ENCODE data around the gene SETD3.

SETD3 gene

GRCh38 chr14:99461411-99462085, 19.1 kb downstream of the SETD3 start:
- H3K4me3 ChIP-seq (ENCODE audit: low read depth, low read length), result no peak overlapping the region

GRCh38 chr14:99460793-99461192, 19.9 kb downstream of the SETD3 start:
- H3K4me3 ChIP-seq (ENCODE audit: low read depth, low read length), result no peak overlapping the region

- H3K4me3 ChIP-seq (ENCODE audit: low read depth, low read length), result no peak overlapping the region
Observed at GRCh38 chr14:99459481-99460100, 21.1 kb downstream of the SETD3 start.

- no peak overlapping the region for H3K4me3 ChIP-seq (ENCODE audit: low read depth, low read length)
Observed at GRCh38 chr14:99454246-99454645, 26.4 kb downstream of the SETD3 start.

GRCh38 chr14:99452968-99453367, 27.7 kb downstream of the SETD3 start:
- H3K4me3 ChIP-seq (ENCODE audit: low read depth, low read length), result no peak overlapping the region

- H3K4me3 ChIP-seq (ENCODE audit: low read depth, low read length), result no peak overlapping the region
Observed at GRCh38 chr14:99451234-99451633, 29.4 kb downstream of the SETD3 start.

- H3K4me3 ChIP-seq (ENCODE audit: low read depth, low read length), result no peak overlapping the region
Observed at GRCh38 chr14:99450266-99450665, 30.4 kb downstream of the SETD3 start.

- no peak overlapping the region for H3K4me3 ChIP-seq (ENCODE audit: low read depth, low read length)
Observed at GRCh38 chr14:99447739-99448138, 32.9 kb downstream of the SETD3 start.

- H3K4me3 ChIP-seq (ENCODE audit: low read depth, low read length), result no peak overlapping the region
Observed at GRCh38 chr14:99445931-99446330, 34.7 kb downstream of the SETD3 start.

GRCh38 chr14:99441918-99442317, 38.7 kb downstream of the SETD3 start:
- H3K4me3 ChIP-seq (ENCODE audit: low read depth, low read length), result no peak overlapping the region

- no peak overlapping the region for H3K4me3 ChIP-seq (ENCODE audit: low read depth, low read length)
Observed at GRCh38 chr14:99441157-99441870, 39.3 kb downstream of the SETD3 start.

GRCh38 chr14:99440278-99440677, 40.4 kb downstream of the SETD3 start:
- H3K4me3 ChIP-seq (ENCODE audit: low read depth, low read length), result no peak overlapping the region

- H3K4me3 ChIP-seq (ENCODE audit: low read depth, low read length), result no peak overlapping the region
Observed at GRCh38 chr14:99437706-99438105, 43.0 kb downstream of the SETD3 start.

GRCh38 chr14:99436247-99437180, 44.1 kb downstream of the SETD3 start:
- H3K4me3 ChIP-seq (ENCODE audit: low read depth, low read length), result no peak overlapping the region

- no peak overlapping the region for H3K4me3 ChIP-seq (ENCODE audit: low read depth, low read length)
Observed at GRCh38 chr14:99435327-99435726, 45.3 kb downstream of the SETD3 start.

- no peak overlapping the region for H3K4me3 ChIP-seq (ENCODE audit: low read depth, low read length)
Observed at GRCh38 chr14:99432485-99432884, 48.2 kb downstream of the SETD3 start.

- H3K4me3 ChIP-seq (ENCODE audit: low read depth, low read length), result no peak overlapping the region
Observed at GRCh38 chr14:99431986-99432385, 48.7 kb downstream of the SETD3 start.

GRCh38 chr14:99430491-99430890, 50.2 kb downstream of the SETD3 start:
- H3K4me3 ChIP-seq (ENCODE audit: low read depth, low read length), result no peak overlapping the region

- H3K4me3 ChIP-seq (ENCODE audit: low read depth, low read length), result no peak overlapping the region
Observed at GRCh38 chr14:99427632-99428300, 52.9 kb downstream of the SETD3 start.

- H3K4me3 ChIP-seq (ENCODE audit: low read depth, low read length), result no peak overlapping the region
Observed at GRCh38 chr14:99426813-99427346, 53.8 kb downstream of the SETD3 start.
